ENCODE results near the gene PTPRU.

PTPRU gene

DNA sequence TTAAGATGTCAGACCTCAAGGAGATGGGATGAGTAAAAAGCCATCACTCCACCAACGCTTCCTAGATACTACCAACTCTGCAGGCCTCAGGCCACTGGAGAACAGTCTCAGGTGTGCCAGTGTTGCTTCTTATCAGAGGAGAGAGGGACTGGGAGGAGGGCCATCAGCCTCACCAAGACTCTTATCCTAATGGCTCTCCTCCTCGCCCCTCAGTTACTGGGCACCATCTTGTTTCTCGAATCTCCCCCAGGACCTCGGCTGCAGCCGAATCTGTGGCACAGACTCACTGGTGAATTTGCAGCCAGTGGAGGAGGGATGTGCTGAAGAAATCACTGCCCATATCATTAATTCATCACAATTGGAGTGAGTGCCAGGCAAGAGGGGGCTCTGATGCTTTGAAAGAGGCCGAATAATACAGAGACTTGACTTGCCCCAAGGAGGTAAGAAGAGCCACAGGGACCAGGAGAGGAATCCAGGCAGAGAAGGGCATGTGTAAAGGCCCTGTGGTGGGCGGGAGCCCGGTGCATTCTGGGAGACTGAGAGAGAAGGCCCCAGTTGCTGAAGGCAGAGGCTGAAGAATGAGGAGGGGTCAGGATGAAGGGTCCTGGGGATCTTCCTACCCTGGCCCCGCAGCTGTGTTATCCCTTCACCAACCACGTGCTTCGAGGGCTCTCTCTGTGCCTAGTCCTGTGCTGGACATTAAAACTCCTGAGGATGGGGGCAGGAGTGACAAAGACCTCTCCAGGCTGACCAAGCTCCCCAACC, 129.8 kb downstream of the PTPRU start:
- DNase-seq (ENCODE audit: low spot score) = no peak

DNA sequence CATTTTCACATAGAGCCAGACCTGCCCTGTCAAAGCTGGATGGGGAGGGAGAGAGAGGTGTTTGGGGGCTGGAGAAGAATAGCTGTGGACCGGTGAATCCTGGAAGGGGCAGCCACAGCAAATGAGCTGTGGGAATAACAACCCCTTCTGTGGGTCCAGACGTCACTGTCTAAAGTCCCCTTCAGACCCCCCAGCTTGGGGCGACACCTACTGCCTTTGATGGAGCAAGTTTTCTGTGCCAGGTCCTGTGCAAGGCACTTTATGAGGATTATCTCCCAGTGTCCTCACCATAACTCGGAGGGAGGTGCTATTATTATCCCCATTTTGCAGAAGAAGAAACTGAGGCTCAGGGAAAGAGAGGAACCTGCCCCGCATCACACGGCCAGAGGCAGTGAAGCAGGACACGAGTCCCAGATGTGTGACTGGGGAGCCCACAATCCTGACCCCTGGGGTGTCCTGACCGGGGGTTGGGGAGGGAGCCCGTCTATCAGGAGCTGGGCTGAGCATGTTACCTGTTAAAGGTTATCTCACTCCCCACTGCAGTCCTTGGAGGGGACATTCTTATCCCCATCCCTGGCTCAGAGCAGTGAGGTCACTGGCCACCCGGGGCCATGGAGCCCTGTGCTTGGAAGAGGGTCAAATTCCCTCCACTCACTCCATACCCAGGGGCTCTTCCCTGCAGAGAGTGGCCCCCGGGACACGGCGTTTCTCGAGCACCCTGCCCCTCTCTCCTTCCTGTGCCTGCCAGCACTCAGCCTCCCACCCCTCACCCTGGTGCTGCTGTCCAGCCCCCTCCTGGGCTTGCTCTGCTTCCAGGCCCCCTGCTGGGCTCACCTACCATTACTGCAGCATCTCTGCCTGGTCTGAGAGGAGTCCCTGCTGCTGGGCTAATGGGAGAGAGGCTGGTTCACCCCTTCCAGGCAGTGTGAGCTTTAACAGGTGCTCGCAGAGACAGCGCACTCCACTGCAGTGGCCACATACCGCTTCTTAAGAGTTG, 132.9 kb downstream of the PTPRU start:
- no peak for DNase-seq (ENCODE audit: low spot score)

DNA sequence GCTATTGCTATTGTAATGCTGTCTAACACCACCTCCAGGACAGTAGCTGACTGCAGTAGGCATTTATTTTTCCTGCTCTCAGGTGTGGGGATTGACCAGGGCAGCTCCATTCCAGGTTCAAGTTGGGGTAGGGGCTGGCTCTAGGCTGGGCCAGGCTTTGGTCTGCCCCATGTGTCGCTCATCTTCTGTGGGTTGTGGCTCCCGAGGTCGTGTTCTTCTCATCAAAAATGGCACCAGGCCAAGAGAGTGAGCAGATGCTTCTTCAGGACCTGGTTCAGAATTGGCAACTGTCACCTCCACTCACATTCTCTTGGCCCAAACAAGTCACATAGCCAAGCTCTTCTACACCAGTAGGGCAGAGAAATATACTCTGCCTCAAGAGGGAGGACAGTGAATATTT, 133.7 kb downstream of the PTPRU start:
- DNase-seq (ENCODE audit: low spot score) = no peak

DNA sequence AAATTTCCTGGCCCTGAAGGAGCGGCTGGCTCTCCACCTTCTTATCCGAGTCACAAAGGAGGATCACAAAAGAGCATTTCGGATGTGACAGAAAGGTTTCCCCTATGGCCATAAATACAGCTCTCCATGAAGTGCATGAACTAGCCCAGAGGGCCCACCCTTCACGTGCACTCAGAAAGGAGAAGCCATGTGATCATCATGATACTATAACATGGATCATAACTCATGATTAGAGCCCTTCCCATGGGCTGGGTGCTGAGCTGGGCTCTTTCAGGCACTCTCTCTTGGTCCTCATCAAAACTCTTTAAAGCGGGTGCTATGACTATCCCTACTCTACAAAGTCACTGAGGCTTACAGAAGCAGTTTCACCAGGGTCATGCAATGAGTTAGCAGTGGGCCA, 135.0 kb downstream of the PTPRU start:
- no peak for DNase-seq (ENCODE audit: low spot score)

DNA sequence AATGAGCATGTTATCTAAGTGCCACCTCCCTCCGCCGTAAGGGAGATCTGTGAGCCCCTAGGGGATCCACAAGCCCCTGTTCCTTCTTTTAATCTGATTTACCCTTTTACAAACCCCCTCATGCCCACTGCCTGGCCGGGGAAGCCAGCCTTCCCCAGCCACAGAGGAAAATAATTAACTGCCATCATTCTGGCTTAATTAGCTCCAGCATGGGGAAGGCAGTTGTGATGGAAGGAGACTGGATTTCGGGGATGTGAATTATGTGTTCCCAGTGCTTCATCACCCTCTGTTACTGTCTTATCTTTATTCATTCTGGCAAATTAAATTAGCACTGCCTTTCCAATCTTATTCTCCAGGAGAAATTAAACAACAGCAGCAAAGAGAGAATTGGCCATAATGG, 135.8 kb downstream of the PTPRU start:
- no peak for DNase-seq (ENCODE audit: low spot score)

Data from COLO829 (cell line).